ENCODE data around the gene PNKP. TPM values are rescaled to one million over a fixed set of nuclear protein-coding genes. Genes with fewer than 3 reads are reported as not detected.

Gene PNKP
- total RNA-seq, 1 experiment from 2014 or later, result 141 TPM

- H3K4me1 ChIP-seq (ENCODE audit: insufficient read depth, low read length), result peaks cover 12% of the 10 kb centered on the region
- H3K27ac ChIP-seq (ENCODE audit: low read length), result peak within 1 kb of the TSS; percentile 17
- no peaks in the 10 kb centered on the region for H3K9me3 ChIP-seq (ENCODE audit: low read length)
- H3K4me2 ChIP-seq (ENCODE audit: low read length), result peak within 1 kb of the TSS; percentile 18; the same call in 1 of the 2 replicates
- H4K20me1 ChIP-seq (ENCODE audit: low read length), result no peaks in the 10 kb centered on the region
- DNase-seq, result no peak
- H3K4me3 ChIP-seq (ENCODE audit: low read length), result no peak within 1 kb of the TSS
- 0 out of 2 replicates have a peak within 1 kb of the TSS, but pooled peaks have one; percentile 1 for H3K9ac ChIP-seq (ENCODE audit: low read length)
- ChIA-PET CTCF (no interaction called here), POLR2A (ENCODE audit: unreplicated experiment) (no interaction called here)
- H3K79me2 ChIP-seq (ENCODE audit: low read length), result no peaks in the 10 kb centered on the region
- ATAC-seq, result peak; percentile 35; the same call in 1 of the 2 replicates
- H3K9me2 ChIP-seq (replicated peaks; ENCODE audit: low read length), result no peaks in the 10 kb centered on the region
- H3K36me3 ChIP-seq (ENCODE audit: low read depth, low read length), result no peaks in the 10 kb centered on the region
- BruUV-seq (replicated peaks), result no TSS peak
- no peaks in the 10 kb centered on the region for H3F3A ChIP-seq (ENCODE audit: low read length, unreplicated experiment)
- TF ChIP-seq CTCF (conservative IDR thresholded peaks at IDR 0.05; ENCODE audit: low read depth, low read length), result no peak
- no peak for TF ChIP-seq EZH2 (IDR thresholded peaks at IDR 0.05; ENCODE audit: low read length, unreplicated experiment)
- TF ChIP-seq EZH2phosphoT487 (IDR thresholded peaks at IDR 0.05; ENCODE audit: borderline replicate concordance, low read length), result no peak
- H3K27me3 ChIP-seq (ENCODE audit: low read length), result no peaks in the 10 kb centered on the region
- intact Hi-C loops (cut with micrococcal nuclease), result no loop called here
- H2AFZ ChIP-seq (ENCODE audit: low read length), result peak within 1 kb of the TSS; percentile 39; the same call in 1 of the 2 replicates
Observed at GRCh38 chr19:49896863-49897621, 29.7 kb upstream of the PNKP start, which contains the start of gene IL4I1. IL4I1 (minus strand) TSS chr19:49896887; CDS start chr19:49896160, 727 bp downstream.

DNA sequence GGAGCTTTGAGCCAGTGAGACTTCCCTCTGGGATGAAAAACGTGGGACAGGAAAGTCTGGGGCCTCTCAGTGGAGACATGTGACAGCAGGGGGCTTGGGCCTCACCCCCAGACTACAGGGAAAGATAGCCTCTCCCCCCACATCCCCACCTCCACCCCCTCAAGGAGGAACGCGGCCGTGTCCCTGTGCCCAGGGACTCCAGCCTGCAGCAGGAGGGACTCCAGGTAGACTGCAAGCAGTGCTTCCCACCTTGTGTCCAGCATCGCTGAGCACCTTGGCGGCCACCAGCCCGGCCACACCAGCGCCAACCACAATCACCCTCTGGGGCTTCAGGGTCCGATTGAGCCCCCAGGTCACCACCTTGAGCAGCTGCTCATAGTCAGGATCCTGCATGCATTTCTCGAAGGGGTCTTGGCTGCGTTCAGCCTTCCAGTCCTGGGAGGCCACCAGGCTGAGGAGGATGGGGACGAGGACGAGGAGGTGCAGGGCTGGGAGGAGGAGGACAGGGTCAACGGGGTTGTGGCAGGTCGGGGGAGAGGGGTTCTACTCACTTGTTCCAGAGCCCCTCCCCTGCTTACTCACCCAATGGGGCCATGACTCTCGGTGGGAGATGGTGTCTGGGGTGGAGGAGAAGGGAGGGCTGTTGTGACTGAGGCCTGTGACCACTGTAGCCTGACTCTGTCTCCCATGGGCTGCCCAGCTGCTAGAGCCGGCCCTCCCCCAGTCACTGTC is 28.4 kb upstream of the PNKP start:
- H2AFZ ChIP-seq (ENCODE audit: low read length), result no peak overlapping the region
- H3K4me2 ChIP-seq (ENCODE audit: low read length), result no peak overlapping the region
- no peak overlapping the region for H3K9ac ChIP-seq (ENCODE audit: low read length)
- H3K36me3 ChIP-seq (ENCODE audit: low read depth, low read length), result no peaks in the 10 kb centered on the region
- no peaks in the 10 kb centered on the region for H3K9me3 ChIP-seq (ENCODE audit: low read length)
- peaks cover 12% of the 10 kb centered on the region for H3K4me1 ChIP-seq (ENCODE audit: insufficient read depth, low read length)
- no peak for TF ChIP-seq EZH2phosphoT487 (IDR thresholded peaks at IDR 0.05; ENCODE audit: borderline replicate concordance, low read length)
- TF ChIP-seq CTCF (conservative IDR thresholded peaks at IDR 0.05; ENCODE audit: low read depth, low read length), result no peak
- TF ChIP-seq EZH2 (IDR thresholded peaks at IDR 0.05; ENCODE audit: low read length, unreplicated experiment), result no peak
- no peaks in the 10 kb centered on the region for H3K79me2 ChIP-seq (ENCODE audit: low read length)
- BruUV-seq (replicated peaks), result no TSS peak
- ChIA-PET POLR2A (ENCODE audit: unreplicated experiment) (interaction anchor here (0.6 kb wide), 1 partner anchor 129 kb away, joined by 5 read pairs; the partner anchor contains the start of gene AP2A1), CTCF (no interaction called here)
- no peaks in the 10 kb centered on the region for H3K27me3 ChIP-seq (ENCODE audit: low read length)
- no peaks in the 10 kb centered on the region for H4K20me1 ChIP-seq (ENCODE audit: low read length)
- ATAC-seq (no peak), DNase-seq (no peak)
- no peaks in the 10 kb centered on the region for H3K9me2 ChIP-seq (replicated peaks; ENCODE audit: low read length)
- H3F3A ChIP-seq (ENCODE audit: low read length, unreplicated experiment), result no peaks in the 10 kb centered on the region
- H3K4me3 ChIP-seq (ENCODE audit: low read length), result no peak overlapping the region
- no peak overlapping the region for H3K27ac ChIP-seq (ENCODE audit: low read length)
- intact Hi-C loops (cut with micrococcal nuclease), result no loop called here

All from PC-3 (cell line).